ENCODE measurements around the gene SLC6A20.

- TF ChIP-seq, protein P1, sequence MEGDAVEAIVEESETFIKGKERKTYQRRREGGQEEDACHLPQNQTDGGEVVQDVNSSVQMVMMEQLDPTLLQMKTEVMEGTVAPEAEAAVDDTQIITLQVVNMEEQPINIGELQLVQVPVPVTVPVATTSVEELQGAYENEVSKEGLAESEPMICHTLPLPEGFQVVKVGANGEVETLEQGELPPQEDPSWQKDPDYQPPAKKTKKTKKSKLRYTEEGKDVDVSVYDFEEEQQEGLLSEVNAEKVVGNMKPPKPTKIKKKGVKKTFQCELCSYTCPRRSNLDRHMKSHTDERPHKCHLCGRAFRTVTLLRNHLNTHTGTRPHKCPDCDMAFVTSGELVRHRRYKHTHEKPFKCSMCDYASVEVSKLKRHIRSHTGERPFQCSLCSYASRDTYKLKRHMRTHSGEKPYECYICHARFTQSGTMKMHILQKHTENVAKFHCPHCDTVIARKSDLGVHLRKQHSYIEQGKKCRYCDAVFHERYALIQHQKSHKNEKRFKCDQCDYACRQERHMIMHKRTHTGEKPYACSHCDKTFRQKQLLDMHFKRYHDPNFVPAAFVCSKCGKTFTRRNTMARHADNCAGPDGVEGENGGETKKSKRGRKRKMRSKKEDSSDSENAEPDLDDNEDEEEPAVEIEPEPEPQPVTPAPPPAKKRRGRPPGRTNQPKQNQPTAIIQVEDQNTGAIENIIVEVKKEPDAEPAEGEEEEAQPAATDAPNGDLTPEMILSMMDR (IDR thresholded peaks at IDR 0.05), result no peak
- TF ChIP-seq POLR2A (IDR thresholded peaks at IDR 0.05), result no peak
Observed at GRCh38 chr3:45794660-45795059, 1.7 kb downstream of the SLC6A20 start.
